Measurements from ENCODE around the gene HABP4. TPM values are rescaled to one million over a fixed set of nuclear protein-coding genes. Genes with fewer than 3 reads are reported as not detected.

The HABP4 gene
- total and polyA plus RNA-seq, 10 of the 15 experiments (the other 5 are each of a cell fraction or from before 2014, with no cell fraction given): 1.6 to 15.4 (median 11.6) TPM

GRCh38 chr9:96498796-96499195, 48.8 kb downstream of the HABP4 start (continued):
- no peak for TF ChIP-seq MEF2A (IDR thresholded peaks at IDR 0.05; ENCODE audit: insufficient read depth, low read depth, low read length)
- TF ChIP-seq SMAD5 (IDR thresholded peaks at IDR 0.05; ENCODE audit: low read depth): no peak
- TF ChIP-seq MYC (IDR thresholded peaks at IDR 0.05; ENCODE audit: insufficient read depth, insufficient read length, insufficient replicate concordance, low read length, severe bottlenecking): no peak

GRCh38 chr9:96499257-96499656, 49.3 kb downstream of the HABP4 start:
- in situ Hi-C loops (cut with MboI): no loop called here
- CTCF ChIA-PET: no interaction called here
- TF ChIP-seq ZBTB33 (IDR thresholded peaks at IDR 0.05) (no peak), POLR2A (IDR thresholded peaks at IDR 0.05; ENCODE audit: low read depth, low read length) (no peak), SUZ12 (IDR thresholded peaks at IDR 0.05; ENCODE audit: unreplicated experiment) (no peak), ZNF217 (IDR thresholded peaks at IDR 0.05) (no peak), ELK1 (IDR thresholded peaks at IDR 0.05; ENCODE audit: low read depth, low read length) (no peak), JUND (IDR thresholded peaks at IDR 0.05; ENCODE audit: low read depth, low read length) (no peak), TARDBP (IDR thresholded peaks at IDR 0.05; ENCODE audit: borderline replicate concordance) (no peak), RELB (IDR thresholded peaks at IDR 0.05; ENCODE audit: low read depth) (no peak), E2F4 (IDR thresholded peaks at IDR 0.05; ENCODE audit: low read depth, low read length) (no peak), BHLHE40 (IDR thresholded peaks at IDR 0.05; ENCODE audit: borderline replicate concordance in 1 of 2, low read depth in 2 of 2, low read length in 1 of 2) (no peak), MEF2B (IDR thresholded peaks at IDR 0.05; ENCODE audit: partially characterized antibody, poor library complexity, severe bottlenecking) (no peak), HDGF (IDR thresholded peaks at IDR 0.05) (no peak)
- Histone ChIP-seq H3K9me3 (replicated peaks; ENCODE audit: control insufficient read depth, insufficient read depth, low read length) (no peaks in the 10 kb centered on the region), H3K4me3 (no peak overlapping the region), H3K4me2 (ENCODE audit: control insufficient read depth, insufficient read depth) (no peak overlapping the region), H2AFZ (ENCODE audit: control insufficient read depth, low read depth, low read length) (no peak overlapping the region), H3K4me1 (ENCODE audit: control insufficient read depth, insufficient read depth, low read length) (no peaks in the 10 kb centered on the region), H3K36me3 (ENCODE audit: control insufficient read depth in 2 of 2, insufficient read depth in 2 of 2, low read length in 1 of 2) (no peaks in the 10 kb centered on the region), H3K27me3 (replicated peaks in 1 of 2; ENCODE audit: control insufficient read depth in 2 of 2, insufficient read depth in 2 of 2, low read length in 1 of 2) (no peaks in the 10 kb centered on the region), H3K27ac (ENCODE audit: control insufficient read depth, insufficient read depth) (no peak overlapping the region), H3K79me2 (ENCODE audit: control insufficient read depth, insufficient read depth, low read length) (no peaks in the 10 kb centered on the region), H3K9ac (ENCODE audit: control insufficient read depth, insufficient read depth, low read length) (no peak overlapping the region), H4K20me1 (ENCODE audit: control insufficient read depth, insufficient read depth) (no peaks in the 10 kb centered on the region)
- 63% methylated on average over 7 of the region's 7 CpGs for WGBS (ENCODE audit: insufficient coverage, insufficient replicate concordance, low lambda C conversion rate, missing lambda C conversion rate)
- POLR2A ChIA-PET: no interaction called here
- no peak for FAIRE-seq
- intact Hi-C loops (cut with micrococcal nuclease; ENCODE audit: unreplicated experiment): no loop called here
- DNase-seq (ENCODE audit: low read depth, low spot score): no peak
- ATAC-seq: no peak
- RAD21 ChIA-PET (ENCODE audit: unreplicated experiment): no interaction called here
- SMC1A ChIA-PET (ENCODE audit: uncharacterized antibody, unreplicated experiment): interaction anchor here (0.9 kb wide), 1 partner anchor 44 kb away, joined by 3 read pairs; no protein-coding TSS in a partner anchor
- BruUV-seq (replicated peaks): no TSS peak

Measured in GM12878 (cell line).